ENCODE results near the gene PCDHGC3.

Gene PCDHGC3

GRCh38 chr5:141485321-141486055 lies 9.7 kb downstream of the PCDHGC3 start:
- Histone ChIP-seq H3K36me3 (ENCODE audit: control insufficient read depth, insufficient read depth, low read length) (peaks cover 26% of the 10 kb centered on the region), H3K27me3 (ENCODE audit: control insufficient read depth, insufficient read depth, low read length, poor library complexity, severe bottlenecking) (no peaks in the 10 kb centered on the region), H3K4me3 (ENCODE audit: insufficient read depth, low read depth, low read length) (peak overlapping the region; percentile 57), H3K9me3 (ENCODE audit: control insufficient read depth, low read length) (no peaks in the 10 kb centered on the region), H3K4me1 (ENCODE audit: control insufficient read depth, insufficient read depth, low read length) (peaks cover 34% of the 10 kb centered on the region), H3K27ac (ENCODE audit: insufficient read depth, low read depth, low read length, poor library complexity, severe bottlenecking) (peak overlapping the region; percentile 88)
- 50 to 53% methylated on average over 38 of the region's 38 CpGs for WGBS, 2 experiments

DNA sequence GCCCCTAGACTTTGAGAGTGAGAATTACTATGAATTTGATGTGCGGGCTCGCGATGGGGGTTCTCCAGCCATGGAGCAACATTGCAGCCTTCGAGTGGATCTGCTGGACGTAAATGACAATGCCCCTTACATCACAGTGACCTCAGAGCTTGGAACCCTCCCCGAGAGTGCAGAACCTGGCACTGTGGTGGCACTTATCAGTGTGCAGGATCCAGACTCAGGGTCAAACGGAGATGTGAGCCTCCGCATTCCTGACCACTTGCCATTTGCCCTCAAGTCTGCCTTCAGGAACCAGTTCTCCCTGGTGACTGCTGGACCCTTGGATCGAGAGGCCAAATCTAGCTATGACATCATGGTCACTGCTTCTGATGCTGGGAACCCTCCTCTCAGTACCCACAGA lies 10.3 kb downstream of the PCDHGC3 start:
- no peak overlapping the region for H3K4me3 ChIP-seq (ENCODE audit: insufficient read depth, low read depth, low read length)

GRCh38 chr5:141487131-141487530 lies 11.4 kb downstream of the PCDHGC3 start:
- no peak overlapping the region for H3K4me3 ChIP-seq (ENCODE audit: insufficient read depth, low read depth, low read length)
- H3K27me3 ChIP-seq (ENCODE audit: control insufficient read depth, insufficient read depth, low read length, poor library complexity, severe bottlenecking) = no peaks in the 10 kb centered on the region
- no peak overlapping the region for H3K27ac ChIP-seq (ENCODE audit: insufficient read depth, low read depth, low read length, poor library complexity, severe bottlenecking)
- WGBS, 2 experiments = 94 to 96% methylated on average over 7 of the region's 7 CpGs
- H3K4me1 ChIP-seq (ENCODE audit: control insufficient read depth, insufficient read depth, low read length) = peaks cover 34% of the 10 kb centered on the region
- H3K9me3 ChIP-seq (ENCODE audit: control insufficient read depth, low read length) = no peaks in the 10 kb centered on the region
- H3K36me3 ChIP-seq (ENCODE audit: control insufficient read depth, insufficient read depth, low read length) = peaks cover 42% of the 10 kb centered on the region

More for the DNA sequence above, 10.3 kb downstream of the PCDHGC3 start:
- no peak overlapping the region for H3K27ac ChIP-seq (ENCODE audit: insufficient read depth, low read depth, low read length, poor library complexity, severe bottlenecking)
- H3K9me3 ChIP-seq (ENCODE audit: control insufficient read depth, low read length) = no peaks in the 10 kb centered on the region
- H3K4me1 ChIP-seq (ENCODE audit: control insufficient read depth, insufficient read depth, low read length) = peaks cover 34% of the 10 kb centered on the region
- H3K36me3 ChIP-seq (ENCODE audit: control insufficient read depth, insufficient read depth, low read length) = peaks cover 32% of the 10 kb centered on the region
- 93 to 94% methylated on average over 9 of the region's 9 CpGs for WGBS, 2 experiments
- no peaks in the 10 kb centered on the region for H3K27me3 ChIP-seq (ENCODE audit: control insufficient read depth, insufficient read depth, low read length, poor library complexity, severe bottlenecking)

- Histone ChIP-seq H3K27ac (ENCODE audit: insufficient read depth, low read depth, low read length, poor library complexity, severe bottlenecking) (no peak within 1 kb of the TSS), H3K4me3 (ENCODE audit: insufficient read depth, low read depth, low read length) (no peak within 1 kb of the TSS), H3K4me1 (ENCODE audit: control insufficient read depth, insufficient read depth, low read length) (peaks cover 32% of the 10 kb centered on the region), H3K27me3 (ENCODE audit: control insufficient read depth, insufficient read depth, low read length, poor library complexity, severe bottlenecking) (no peaks in the 10 kb centered on the region), H3K36me3 (ENCODE audit: control insufficient read depth, insufficient read depth, low read length) (peaks cover 43% of the 10 kb centered on the region), H3K9me3 (ENCODE audit: control insufficient read depth, low read length) (no peaks in the 10 kb centered on the region)
- WGBS, 2 experiments = 77 to 78% methylated on average over 12 to 14 of the region's 14 CpGs
Measured at GRCh38 chr5:141488591-141489561, 13.1 kb downstream of the PCDHGC3 start, which contains the start of gene PCDHGC5. Gene PCDHGC5, plus strand, starts transcription at chr5:141489081. Its CDS starts 160 bp downstream, at chr5:141489241.

- Histone ChIP-seq H3K4me1 (ENCODE audit: control insufficient read depth, insufficient read depth, low read length) (peaks cover 36% of the 10 kb centered on the region), H3K27me3 (ENCODE audit: control insufficient read depth, insufficient read depth, low read length, poor library complexity, severe bottlenecking) (no peaks in the 10 kb centered on the region), H3K36me3 (ENCODE audit: control insufficient read depth, insufficient read depth, low read length) (peaks cover 43% of the 10 kb centered on the region), H3K27ac (ENCODE audit: insufficient read depth, low read depth, low read length, poor library complexity, severe bottlenecking) (no peak overlapping the region), H3K4me3 (ENCODE audit: insufficient read depth, low read depth, low read length) (no peak overlapping the region), H3K9me3 (ENCODE audit: control insufficient read depth, low read length) (no peaks in the 10 kb centered on the region)
- WGBS, 2 experiments = 96% methylated on average over 10 of the region's 10 CpGs
Measured at GRCh38 chr5:141489841-141490240, 14.1 kb downstream of the PCDHGC3 start.

DNA sequence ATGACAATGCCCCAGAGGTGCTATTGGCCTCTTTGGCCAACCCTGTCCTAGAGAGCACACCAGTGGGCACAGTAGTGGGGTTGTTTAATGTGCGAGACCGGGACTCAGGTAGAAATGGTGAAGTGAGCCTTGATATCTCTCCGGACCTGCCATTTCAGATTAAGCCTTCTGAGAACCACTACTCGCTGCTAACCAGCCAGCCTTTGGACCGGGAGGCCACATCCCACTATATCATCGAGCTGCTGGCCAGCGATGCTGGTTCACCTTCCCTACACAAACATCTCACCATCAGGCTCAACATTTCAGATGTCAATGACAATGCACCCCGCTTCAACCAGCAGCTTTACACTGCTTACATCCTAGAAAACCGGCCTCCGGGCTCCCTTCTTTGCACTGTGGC lies 14.5 kb downstream of the PCDHGC3 start:
- H3K27me3 ChIP-seq (ENCODE audit: control insufficient read depth, insufficient read depth, low read length, poor library complexity, severe bottlenecking) = no peaks in the 10 kb centered on the region
- H3K36me3 ChIP-seq (ENCODE audit: control insufficient read depth, insufficient read depth, low read length) = peaks cover 43% of the 10 kb centered on the region
- 95% methylated on average over 10 of the region's 10 CpGs for WGBS, 2 experiments
- H3K4me3 ChIP-seq (ENCODE audit: insufficient read depth, low read depth, low read length) = no peak overlapping the region
- no peaks in the 10 kb centered on the region for H3K9me3 ChIP-seq (ENCODE audit: control insufficient read depth, low read length)
- H3K27ac ChIP-seq (ENCODE audit: insufficient read depth, low read depth, low read length, poor library complexity, severe bottlenecking) = no peak overlapping the region
- H3K4me1 ChIP-seq (ENCODE audit: control insufficient read depth, insufficient read depth, low read length) = peaks cover 40% of the 10 kb centered on the region

DNA sequence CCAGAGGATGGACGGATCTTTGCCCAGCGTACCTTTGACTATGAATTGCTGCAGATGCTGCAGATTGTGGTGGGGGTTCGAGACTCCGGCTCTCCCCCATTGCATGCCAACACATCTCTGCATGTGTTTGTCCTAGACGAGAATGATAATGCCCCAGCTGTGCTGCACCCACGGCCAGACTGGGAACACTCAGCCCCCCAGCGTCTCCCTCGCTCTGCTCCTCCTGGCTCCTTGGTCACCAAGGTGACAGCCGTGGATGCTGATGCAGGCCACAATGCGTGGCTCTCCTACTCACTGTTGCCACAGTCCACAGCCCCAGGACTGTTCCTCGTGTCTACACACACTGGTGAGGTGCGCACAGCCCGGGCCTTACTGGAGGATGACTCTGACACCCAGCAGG lies 15.0 kb downstream of the PCDHGC3 start:
- H3K27ac ChIP-seq (ENCODE audit: insufficient read depth, low read depth, low read length, poor library complexity, severe bottlenecking) = no peak overlapping the region
- H3K4me1 ChIP-seq (ENCODE audit: control insufficient read depth, insufficient read depth, low read length) = peaks cover 41% of the 10 kb centered on the region
- H3K36me3 ChIP-seq (ENCODE audit: control insufficient read depth, insufficient read depth, low read length) = peaks cover 43% of the 10 kb centered on the region
- WGBS, 2 experiments = 95 to 96% methylated on average over 13 of the region's 13 CpGs
- no peaks in the 10 kb centered on the region for H3K27me3 ChIP-seq (ENCODE audit: control insufficient read depth, insufficient read depth, low read length, poor library complexity, severe bottlenecking)
- no peaks in the 10 kb centered on the region for H3K9me3 ChIP-seq (ENCODE audit: control insufficient read depth, low read length)
- H3K4me3 ChIP-seq (ENCODE audit: insufficient read depth, low read depth, low read length) = no peak overlapping the region

DNA sequence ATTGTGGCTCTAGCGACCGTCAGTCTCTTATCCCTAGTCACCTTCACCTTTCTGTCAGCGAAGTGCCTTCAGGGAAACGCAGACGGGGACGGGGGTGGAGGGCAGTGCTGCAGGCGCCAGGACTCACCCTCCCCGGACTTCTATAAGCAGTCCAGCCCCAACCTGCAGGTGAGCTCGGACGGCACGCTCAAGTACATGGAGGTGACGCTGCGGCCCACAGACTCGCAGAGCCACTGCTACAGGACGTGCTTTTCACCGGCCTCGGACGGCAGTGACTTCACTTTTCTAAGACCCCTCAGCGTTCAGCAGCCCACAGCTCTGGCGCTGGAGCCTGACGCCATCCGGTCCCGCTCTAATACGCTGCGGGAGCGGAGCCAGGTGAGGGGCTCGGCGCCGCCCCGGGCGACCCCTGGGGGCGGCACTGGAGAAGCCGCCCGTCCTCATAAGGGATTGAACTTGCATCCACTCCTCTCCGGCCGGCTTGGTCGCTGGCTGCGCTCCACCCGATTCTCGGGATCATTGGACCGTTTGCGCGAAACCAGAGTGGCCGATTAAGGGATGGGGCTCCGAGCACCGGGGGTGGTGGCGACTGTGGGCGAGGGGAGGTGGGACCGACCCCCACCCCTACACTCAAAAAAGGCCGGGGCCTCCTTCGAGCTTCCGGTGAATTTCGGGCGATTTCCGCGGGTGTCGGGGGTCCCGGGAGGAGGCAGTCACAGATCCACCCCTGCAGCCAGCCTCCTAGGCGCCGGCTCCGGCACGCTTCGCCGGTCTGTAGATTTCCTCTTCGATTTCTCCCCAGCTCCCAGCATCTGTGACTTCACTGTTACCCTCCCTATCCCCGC lies 15.8 kb downstream of the PCDHGC3 start:
- Histone ChIP-seq H3K9me3 (ENCODE audit: control insufficient read depth, low read length) (no peaks in the 10 kb centered on the region), H3K36me3 (ENCODE audit: control insufficient read depth, insufficient read depth, low read length) (peaks cover 43% of the 10 kb centered on the region), H3K27ac (ENCODE audit: insufficient read depth, low read depth, low read length, poor library complexity, severe bottlenecking) (no peak overlapping the region), H3K27me3 (ENCODE audit: control insufficient read depth, insufficient read depth, low read length, poor library complexity, severe bottlenecking) (no peaks in the 10 kb centered on the region), H3K4me3 (ENCODE audit: insufficient read depth, low read depth, low read length) (no peak overlapping the region), H3K4me1 (ENCODE audit: control insufficient read depth, insufficient read depth, low read length) (peaks cover 48% of the 10 kb centered on the region)
- 94 to 95% methylated on average over 66 of the region's 66 CpGs for WGBS, 2 experiments

DNA sequence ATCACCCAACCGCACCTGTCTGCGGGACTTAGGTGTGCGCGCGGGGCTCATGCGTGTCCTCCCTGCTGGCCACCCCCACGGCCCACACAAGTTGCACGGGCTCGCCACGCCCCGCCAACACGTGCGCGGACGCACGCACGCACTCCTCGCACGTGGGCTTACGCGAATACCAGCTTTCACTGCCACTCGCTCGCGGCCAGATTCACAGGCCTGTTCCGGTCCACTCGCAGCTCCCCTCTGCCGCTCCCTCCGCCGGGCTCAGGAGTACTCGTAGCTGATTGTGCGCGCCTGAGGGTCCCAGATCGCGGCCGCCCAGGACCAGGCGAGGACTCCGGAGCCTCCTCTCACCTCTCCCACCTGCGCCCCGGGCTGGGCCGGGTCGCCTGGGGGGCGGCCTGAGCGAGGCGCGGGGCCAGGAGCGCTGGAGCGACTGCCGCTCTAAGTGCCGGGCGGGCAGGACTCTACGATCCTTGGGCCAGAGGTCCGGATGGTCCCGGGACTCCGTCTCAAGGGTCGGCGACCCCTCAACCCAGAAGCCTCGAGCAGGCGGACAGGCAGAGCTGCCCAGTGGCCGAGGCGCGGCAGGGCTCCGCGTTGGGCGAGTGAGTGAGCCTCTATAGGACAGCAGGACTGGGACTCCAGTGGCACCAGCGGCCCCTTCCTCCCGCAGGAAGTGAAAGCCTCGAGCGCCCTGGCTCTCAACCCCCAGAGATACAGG lies 16.6 kb downstream of the PCDHGC3 start:
- Histone ChIP-seq H3K36me3 (ENCODE audit: control insufficient read depth, insufficient read depth, low read length) (peaks cover 35% of the 10 kb centered on the region), H3K4me3 (ENCODE audit: insufficient read depth, low read depth, low read length) (no peak overlapping the region), H3K27me3 (ENCODE audit: control insufficient read depth, insufficient read depth, low read length, poor library complexity, severe bottlenecking) (no peaks in the 10 kb centered on the region), H3K9me3 (ENCODE audit: control insufficient read depth, low read length) (no peaks in the 10 kb centered on the region), H3K27ac (ENCODE audit: insufficient read depth, low read depth, low read length, poor library complexity, severe bottlenecking) (no peak overlapping the region), H3K4me1 (ENCODE audit: control insufficient read depth, insufficient read depth, low read length) (peaks cover 43% of the 10 kb centered on the region)
- WGBS, 2 experiments = 93 to 95% methylated on average over 68 of the region's 68 CpGs
